AG04449 (cell line): ENCODE measurements around the gene ADGRF5.

Experiments
- CTCF ChIA-PET: fragments of 350-600 bp; formaldehyde crosslinking; extraction: SDS; loops from one replicate; lab custom pipeline; 2021; ENCODE audit warnings: antibody characterized with exemption; lab: Yijun Ruan, JAX
- POLR2A ChIA-PET: fragments of 400-600, 350-600 bp; formaldehyde crosslinking; extraction: SDS; loops from one replicate; lab custom pipeline; 2020; ENCODE audit warnings: antibody characterized with exemption, inconsistent platforms; lab: Yijun Ruan, JAX
- DNase-seq: peaks from one replicate; pipeline ENCODE4 v3.0.0-alpha.2; 2010; ENCODE audit warnings: low read depth, low spot score
- H3K4me3 ChIP-seq: 2 replicates; pipeline ENCODE4 v1.5.1; 2011; ENCODE audit warnings: low read depth, mild to moderate bottlenecking, control low read depth, low read length
- CTCF ChIP-seq: IDR thresholded peaks from one replicate; pipeline ENCODE4 v1.5.1; 2011; ENCODE audit warnings: mild to moderate bottlenecking, moderate library complexity, low read length, control low read depth, inconsistent platforms; ENCODE audit not compliant: insufficient read depth; ENCODE audit errors: missing control alignments

Gene ADGRF5

DNA sequence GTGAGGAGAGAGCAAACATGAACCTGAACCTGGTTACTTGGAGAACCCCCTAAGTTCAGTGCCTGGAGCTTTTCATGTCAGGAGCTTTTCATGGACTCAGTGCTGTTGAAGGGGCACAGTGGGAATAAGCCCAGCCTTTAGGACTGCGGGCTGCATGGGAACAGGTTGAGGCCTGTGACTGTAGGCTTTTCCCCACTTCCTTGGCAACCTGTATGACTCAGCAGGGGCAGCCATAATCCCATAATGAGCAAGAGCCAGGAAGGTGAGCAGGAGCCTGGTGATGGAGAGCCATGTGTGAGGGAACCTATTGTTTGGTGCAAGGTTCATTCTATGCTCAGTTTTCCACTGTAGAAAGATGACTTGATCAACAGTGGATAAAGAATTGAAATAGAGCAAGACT is 105.1 kb downstream of the ADGRF5 start:
- TF ChIP-seq CTCF, result no peak
- CTCF ChIA-PET, result no interaction called here
- POLR2A ChIA-PET, result no interaction called here
- no peak for DNase-seq
- no peak overlapping the region for H3K4me3 ChIP-seq

DNA sequence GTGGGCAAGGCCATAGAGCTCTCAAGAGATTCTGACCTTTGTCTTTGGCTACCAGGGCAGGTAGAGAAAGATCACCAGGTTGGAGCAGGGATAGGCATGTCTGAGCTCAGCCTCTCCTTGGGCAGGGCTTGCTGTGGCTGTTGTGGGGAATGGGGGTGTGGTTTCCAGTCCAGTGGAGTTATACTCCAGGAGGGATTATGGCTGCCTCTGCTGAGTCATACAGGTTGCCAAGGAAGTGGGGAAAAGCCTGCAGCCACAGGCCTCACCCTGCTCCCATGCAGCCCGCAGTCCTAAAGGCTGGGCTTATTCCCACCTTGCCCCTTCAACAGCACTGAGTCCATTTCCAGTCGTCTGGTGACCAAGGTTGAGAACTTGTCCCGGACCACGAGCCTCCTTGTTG is 106.6 kb downstream of the ADGRF5 start:
- no peak overlapping the region for H3K4me3 ChIP-seq
- DNase-seq, result no peak
- POLR2A ChIA-PET, result no interaction called here
- CTCF ChIA-PET, result no interaction called here
- TF ChIP-seq CTCF, result no peak

- DNase-seq, result no peak
- H3K4me3 ChIP-seq, result no peak overlapping the region
- ChIA-PET CTCF (interaction anchor here (0.9 kb wide), 1 partner anchor 40 kb away, joined by 3 read pairs; no protein-coding TSS in a partner anchor), POLR2A (no interaction called here)
- no peak for TF ChIP-seq CTCF
Observed at GRCh38 chr6:46808806-46809205, 112.9 kb downstream of the ADGRF5 start.
